ENCODE results near the gene HOXB3. TPM values are rescaled to one million over a fixed set of nuclear protein-coding genes. Genes with fewer than 3 reads are reported as not detected.
A peak's percentile ranks its signal among the peaks of the same experiment; 100 is the strongest.

The HOXB3 gene
- polyA plus RNA-seq, 3 donors, result 2.6 to 10.2 (median 9.6) TPM

GRCh38 chr17:48577946-48578615, 12.0 kb downstream of the HOXB3 start, which contains the start of gene HOXB4:
Gene HOXB4 (minus strand): TSS chr17:48578350. CDS start chr17:48578319, 31 bp downstream.
- WGBS, 3 donors, result 1 to 2% (median 1%) methylated on average over 38 to 58 of the region's 58 CpGs
- peak within 1 kb of the TSS; percentile 74 for H3K27ac ChIP-seq (ENCODE audit: low read depth, low read length)

DNA sequence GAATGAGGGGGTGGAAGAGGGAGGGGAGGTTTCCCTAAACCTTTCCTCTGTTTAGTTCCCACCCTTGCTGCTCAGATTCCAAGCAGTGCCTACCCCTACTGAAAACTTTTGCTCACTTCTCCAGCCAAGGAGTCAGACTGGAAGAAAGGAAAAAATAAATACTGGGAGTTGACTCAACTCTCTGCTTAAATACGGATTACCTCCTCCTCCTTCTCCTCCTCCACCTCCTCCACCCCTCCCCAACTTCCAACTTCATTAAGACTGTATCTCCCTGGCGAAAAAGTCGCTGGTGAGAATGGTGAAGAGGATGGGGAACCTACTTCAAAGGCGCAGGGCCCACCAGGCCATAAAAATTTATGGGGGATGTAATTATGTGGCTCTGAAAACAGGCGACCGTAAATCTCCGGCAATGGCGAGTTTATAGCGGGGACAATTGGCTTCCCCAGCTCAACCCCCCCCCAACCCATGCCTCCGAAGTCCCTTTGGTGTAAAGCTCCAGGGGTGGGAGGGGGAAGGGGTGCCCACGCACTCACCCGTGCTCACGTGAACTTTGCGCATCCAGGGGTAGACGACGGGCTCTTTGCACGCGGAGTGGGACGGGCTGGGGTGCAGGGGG, 12.6 kb downstream of the HOXB3 start:
- 1 to 3% (median 1%) methylated on average over 19 of the region's 19 CpGs for WGBS, 3 donors
- H3K27ac ChIP-seq (ENCODE audit: low read depth, low read length), result peak overlapping the region; percentile 49

DNA sequence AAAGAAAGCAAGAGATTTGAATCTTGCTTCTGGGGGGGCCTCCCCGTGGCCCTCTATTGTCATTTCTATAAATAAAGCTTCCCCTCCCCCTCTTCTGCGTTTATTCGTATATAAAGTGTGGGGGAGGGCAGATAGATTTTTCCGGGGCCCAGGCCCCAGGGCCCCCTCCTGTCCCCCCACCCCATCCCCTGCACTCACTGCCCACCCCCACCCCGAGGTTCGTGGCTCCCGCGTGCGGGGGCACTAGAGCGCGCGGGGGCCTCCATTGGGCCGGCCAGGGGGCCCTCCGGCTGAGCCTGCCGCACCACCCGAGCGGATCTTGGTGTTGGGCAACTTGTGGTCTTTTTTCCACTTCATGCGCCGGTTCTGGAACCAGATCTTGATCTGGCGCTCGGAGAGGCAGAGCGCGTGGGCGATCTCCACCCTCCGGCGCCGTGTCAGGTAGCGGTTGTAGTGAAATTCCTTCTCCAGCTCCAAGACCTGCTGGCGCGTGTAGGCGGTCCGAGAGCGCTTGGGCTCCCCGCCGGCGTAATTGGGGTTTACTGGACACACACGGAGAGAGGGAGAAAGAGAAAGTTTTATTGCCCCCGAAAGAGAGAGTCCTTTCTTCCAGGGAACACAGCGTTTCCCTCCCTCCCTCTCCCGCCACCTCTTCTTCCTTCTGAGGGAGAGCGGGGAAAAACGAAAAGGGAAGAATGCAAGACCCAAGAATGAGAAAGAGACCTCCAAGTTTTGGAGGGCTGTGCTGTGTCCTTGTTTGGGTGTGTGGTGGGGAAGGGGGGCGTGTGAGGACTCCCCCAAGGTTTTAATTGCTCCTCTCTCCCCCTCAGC, 13.3 kb downstream of the HOXB3 start:
- WGBS, 3 donors, result 6 to 10% (median 8%) methylated on average over 42 to 43 of the region's 43 CpGs
- peak overlapping the region; percentile 49 for H3K27ac ChIP-seq (ENCODE audit: low read depth, low read length)

DNA sequence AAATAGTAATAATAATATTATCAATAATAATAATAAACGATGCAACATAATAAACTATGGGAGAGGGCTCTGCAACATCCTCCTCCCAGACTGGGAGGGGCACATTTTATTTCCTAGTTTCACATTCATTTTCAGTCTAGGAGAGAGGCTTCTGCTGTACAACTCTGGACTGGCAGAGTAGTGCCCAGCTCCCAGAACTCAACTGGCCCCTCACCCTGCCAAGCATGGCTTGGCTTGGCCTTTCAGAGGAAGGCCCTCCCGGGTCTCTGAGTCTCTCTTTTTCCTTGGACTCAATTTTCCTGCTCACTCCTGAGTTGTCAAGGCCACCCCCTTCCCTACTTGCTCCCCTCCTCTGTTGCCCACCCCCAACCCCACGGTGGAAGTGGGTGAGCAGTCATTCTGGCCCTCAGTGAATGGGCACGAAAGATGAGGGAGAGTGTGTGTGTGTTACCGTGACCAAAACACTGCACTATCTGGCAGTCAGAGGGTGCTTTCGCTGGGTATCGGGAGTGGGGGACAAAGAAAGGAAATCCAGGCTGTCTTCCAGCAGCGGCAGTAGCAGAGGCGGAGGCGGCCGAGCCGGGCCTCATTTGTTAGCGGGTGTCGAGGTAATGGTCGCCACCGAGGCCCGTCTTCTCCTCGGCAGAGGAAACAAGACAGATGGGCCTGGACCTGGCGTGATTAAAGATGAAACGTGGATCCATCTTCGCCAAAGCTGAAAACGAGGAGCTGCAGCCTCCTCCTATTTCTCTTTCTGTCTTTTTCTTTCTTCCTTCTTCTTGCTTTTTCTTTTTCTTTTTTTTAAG, 14.2 kb downstream of the HOXB3 start:
- peak overlapping the region; percentile 11 for H3K27ac ChIP-seq (ENCODE audit: low read depth, low read length)
- 14 to 26% (median 18%) methylated on average over 22 of the region's 22 CpGs for WGBS, 3 donors

GRCh38 chr17:48575066-48575582, 14.9 kb downstream of the HOXB3 start:
- 23 to 54% (median 54%) methylated on average over 7 of the region's 7 CpGs for WGBS, 3 donors
- H3K27ac ChIP-seq (ENCODE audit: low read depth, low read length), result peak overlapping the region; percentile 40

GRCh38 chr17:48574505-48575065, 15.5 kb downstream of the HOXB3 start:
- WGBS, 3 donors, result 22 to 63% (median 61%) methylated on average over 8 of the region's 8 CpGs
- H3K27ac ChIP-seq (ENCODE audit: low read depth, low read length), result peak overlapping the region; percentile 40

- 53 to 62% (median 59%) methylated on average over 1 of the region's 1 CpG for WGBS, 3 donors
- H3K27ac ChIP-seq (ENCODE audit: low read depth, low read length), result peak overlapping the region; percentile 32
These were observed 18.1 kb downstream of the HOXB3 start for GRCh38 chr17:48571826-48572417.

DNA sequence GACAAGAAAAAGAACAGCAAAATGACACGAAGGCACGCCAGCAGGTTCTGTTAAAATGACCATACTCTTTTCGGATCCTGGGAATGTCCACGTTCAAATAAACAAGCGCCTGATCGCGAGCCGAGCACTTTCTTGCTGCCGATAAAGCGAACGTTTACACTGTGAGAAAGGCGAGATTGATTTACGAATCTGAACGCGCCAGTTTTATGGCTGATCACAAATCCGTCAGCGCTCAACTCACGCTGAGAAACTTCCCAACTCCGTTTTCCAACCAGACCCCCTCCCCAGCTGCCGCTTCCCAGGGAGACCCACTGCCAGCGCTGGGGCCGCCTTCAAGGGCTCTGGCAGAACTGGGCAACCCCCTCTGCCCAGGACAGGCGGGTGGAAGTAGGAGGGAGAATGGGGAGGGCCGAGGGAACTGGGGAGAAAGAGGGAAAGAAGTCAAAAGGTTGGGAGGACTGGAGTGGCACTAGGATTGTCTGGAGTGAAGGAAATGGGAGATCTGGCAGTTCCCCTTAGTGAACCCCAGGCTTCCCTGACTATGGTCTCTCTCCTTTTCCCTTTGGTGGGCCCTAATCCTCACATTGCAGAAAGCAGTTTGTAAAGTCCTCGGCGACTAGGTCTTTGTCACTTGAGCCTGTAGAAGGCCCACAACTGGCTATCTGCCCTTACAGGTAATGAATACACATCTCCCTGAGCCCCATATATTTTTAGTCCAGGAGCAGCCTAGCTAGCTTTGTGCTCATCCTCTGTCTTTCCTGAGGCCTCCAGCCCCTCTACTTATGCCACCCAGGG, 18.8 kb downstream of the HOXB3 start:
- H3K27ac ChIP-seq (ENCODE audit: low read depth, low read length), result peak overlapping the region; percentile 33
- WGBS, 3 donors, result 10 to 48% (median 41%) methylated on average over 26 of the region's 26 CpGs

DNA sequence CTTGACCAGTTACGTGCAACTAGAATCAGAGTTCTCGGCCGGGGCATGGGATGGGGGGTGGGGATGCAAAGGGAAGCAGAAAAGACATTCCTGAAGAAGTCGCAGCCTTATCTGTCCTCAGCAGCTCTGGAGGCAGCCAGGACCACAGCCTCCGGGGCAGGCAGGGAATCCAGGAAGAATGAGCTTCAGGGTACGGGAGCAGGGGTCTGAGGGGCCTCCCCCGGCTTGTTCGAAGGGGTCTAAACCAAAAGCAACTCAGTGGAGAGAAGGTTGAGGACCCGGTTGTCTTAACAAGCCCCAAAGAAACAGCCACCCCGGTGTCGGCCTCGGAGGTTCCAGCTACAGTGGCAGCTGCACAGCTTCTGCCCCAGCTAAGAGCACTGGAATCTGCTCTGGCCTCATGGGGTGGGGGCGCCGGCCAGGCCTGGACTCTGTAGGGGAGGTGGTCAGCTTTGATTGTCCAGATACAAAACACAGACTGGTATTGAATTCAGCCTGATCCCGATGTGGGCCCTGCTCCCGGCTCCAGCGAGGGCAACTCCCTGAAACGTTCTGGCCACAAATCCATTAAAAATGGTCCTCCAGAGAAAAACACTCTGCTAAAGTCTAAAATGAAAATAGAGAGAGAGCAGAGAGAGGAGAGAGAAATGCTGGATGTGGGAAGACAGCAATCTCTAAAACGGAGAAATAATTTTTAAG, 19.6 kb downstream of the HOXB3 start:
- WGBS, 3 donors, result 15 to 39% (median 24%) methylated on average over 19 of the region's 19 CpGs
- H3K27ac ChIP-seq (ENCODE audit: low read depth, low read length), result peak overlapping the region; percentile 47

DNA sequence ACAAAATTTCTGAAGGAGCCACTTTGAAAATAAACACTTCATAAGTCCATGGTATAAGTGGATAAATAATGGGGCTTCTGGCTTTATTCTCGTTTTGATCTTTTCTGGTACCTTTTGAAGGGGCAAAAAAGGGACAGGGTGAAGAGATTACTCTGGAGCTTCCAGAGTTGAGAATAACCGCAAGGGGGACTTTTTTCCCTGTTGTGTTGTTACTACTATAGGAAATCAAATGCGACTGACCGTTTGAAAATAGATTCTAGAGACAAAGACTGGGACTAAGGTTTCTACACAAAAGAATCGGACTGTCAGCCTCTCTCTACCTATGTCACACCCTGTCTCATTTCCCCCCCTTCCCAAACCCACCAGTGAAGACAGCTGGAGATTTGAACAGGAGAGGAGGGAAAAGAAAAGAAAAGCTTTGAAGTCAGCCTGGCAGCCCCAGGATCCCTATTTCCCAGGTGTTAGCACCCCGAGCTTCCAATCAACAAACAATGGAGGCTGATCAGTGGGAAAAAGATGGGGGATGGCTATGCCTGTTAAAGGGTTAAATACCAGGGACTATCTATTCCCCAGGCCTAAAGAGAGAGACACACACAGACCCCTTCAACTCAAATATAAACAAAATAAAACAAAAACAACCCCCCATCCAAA, 20.2 kb downstream of the HOXB3 start:
- 21 to 56% (median 51%) methylated on average over 6 of the region's 6 CpGs for WGBS, 3 donors
- H3K27ac ChIP-seq (ENCODE audit: low read depth, low read length), result peak overlapping the region; percentile 47

GRCh38 chr17:48569240-48569582, 20.8 kb downstream of the HOXB3 start:
- H3K27ac ChIP-seq (ENCODE audit: low read depth, low read length), result no peak overlapping the region
- 15 to 45% (median 39%) methylated on average over 3 of the region's 3 CpGs for WGBS, 3 donors

DNA sequence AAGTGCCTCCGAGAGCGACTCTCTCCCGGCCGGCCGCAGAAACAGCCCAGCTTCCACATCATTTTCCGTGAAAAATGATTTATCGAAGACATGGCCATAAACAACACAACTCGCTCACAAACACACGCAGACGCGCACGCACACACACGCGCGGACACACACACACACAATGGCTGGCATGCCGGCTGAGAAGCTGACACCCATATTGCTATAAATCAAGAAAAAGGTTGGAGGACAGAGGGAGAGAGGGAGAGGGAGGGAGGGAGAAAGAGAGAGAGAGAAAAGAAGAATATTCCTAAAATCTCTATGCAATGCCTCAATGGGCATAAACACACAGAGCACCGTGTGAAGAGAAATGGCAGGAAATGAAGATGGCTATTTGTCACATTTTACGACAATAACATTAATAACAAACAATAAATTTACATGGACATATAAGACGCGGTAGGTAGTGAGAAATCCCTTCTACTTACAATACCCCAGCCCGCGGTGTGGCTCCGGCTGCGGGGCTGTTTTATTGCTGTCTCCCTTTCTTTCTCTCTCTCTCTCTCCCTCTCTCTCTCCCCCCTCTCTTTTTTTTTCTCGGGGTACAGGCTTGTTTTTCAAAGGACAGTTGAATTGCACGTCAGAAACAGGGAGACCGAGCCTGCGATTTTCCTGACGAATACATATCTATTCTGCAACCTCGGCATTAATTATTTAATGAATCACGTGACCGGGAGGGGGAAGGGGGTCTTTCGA, 21.4 kb downstream of the HOXB3 start:
- 8 to 17% (median 14%) methylated on average over 33 of the region's 33 CpGs for WGBS, 3 donors
- H3K27ac ChIP-seq (ENCODE audit: low read depth, low read length), result peak overlapping the region; percentile 17

DNA sequence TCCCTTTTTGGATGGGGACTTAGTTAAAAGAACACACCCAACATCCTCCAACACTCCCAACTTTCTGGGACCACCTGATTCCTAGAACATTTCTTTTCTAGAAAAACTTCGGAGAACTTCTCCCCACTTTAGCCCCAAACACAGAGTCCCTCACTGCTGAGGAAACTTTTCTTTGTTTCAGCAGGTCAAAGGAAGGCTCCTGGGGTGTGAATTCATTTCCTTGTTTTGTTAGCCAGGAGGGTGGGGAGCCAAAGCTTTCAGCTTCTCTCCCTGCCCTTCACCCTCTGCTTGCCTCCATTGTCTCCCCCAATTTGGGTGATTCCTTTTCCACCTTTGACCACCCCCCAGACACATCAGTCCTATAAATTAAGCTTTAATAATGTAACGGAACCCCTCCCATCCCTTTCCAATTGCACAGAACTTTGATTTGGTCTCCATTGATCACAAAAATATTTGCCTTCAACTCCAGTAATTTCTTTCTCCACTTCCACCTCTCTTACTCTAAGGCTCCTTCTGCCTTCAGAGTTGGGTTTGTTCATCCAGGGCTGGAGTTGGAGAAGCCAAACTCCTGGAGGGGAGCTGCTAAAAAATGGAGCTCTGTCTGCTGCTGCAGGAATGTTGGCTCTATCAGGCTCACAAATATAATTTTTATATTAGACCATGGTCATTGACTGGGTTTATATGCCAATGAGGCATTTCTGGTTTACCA, 22.2 kb downstream of the HOXB3 start:
- peak overlapping the region; percentile 18 for H3K27ac ChIP-seq (ENCODE audit: low read depth, low read length)
- 15 to 63% (median 61%) methylated on average over 2 of the region's 2 CpGs for WGBS, 3 donors

- 44 to 74% (median 72%) methylated on average over 6 of the region's 6 CpGs for WGBS, 3 donors
- no peak overlapping the region for H3K27ac ChIP-seq (ENCODE audit: low read depth, low read length)
These were observed 22.8 kb downstream of the HOXB3 start for GRCh38 chr17:48567209-48567608.

DNA sequence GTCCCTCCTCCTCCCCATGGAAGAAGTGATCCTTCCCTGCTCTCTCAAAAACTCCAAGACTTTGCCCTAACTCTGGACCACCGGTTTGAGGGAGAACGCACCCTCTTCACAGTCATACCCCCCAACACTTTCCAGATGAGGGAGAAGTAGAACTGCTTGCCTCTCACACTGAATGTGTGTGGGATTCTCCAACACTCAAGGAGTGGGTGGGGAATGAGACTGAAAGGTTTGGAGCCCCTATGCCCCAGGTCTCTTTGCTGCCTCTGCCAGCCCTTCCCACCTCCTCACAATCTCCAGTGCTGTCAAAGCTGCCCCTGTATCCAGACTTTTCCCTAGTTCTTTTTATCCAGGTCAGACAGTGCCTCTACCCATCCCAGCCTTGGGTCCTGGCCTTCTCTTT, 23.3 kb downstream of the HOXB3 start:
- 33 to 57% (median 45%) methylated on average over 2 of the region's 2 CpGs for WGBS, 3 donors
- H3K27ac ChIP-seq (ENCODE audit: low read depth, low read length), result no peak overlapping the region
